GM12878 (cell line): ENCODE measurements around the gene UGT3A2. TPM values are rescaled to one million over a fixed set of nuclear protein-coding genes. Genes with fewer than 3 reads are reported as not detected.

ENCODE experiments used
- ATAC-seq: fragments of 200-7000 bp; cut with Tn5 transposase; 3 replicates; pipeline ENCODE4 v1.9.1; 2020; ENCODE audit warnings: mild to moderate bottlenecking, moderate library complexity
- BruUV-seq: library from RNA; stranded (reverse); fragments of 400-500 nt; replicated peaks from 2 replicates; lab custom pipeline; 2021; lab: Mats Ljungman, UMichigan
- CTCF ChIA-PET: fragments of 300-600 bp; sonication (Branson Sonifier 250); formaldehyde crosslinking; extraction: SDS; loops from one replicate; lab custom pipeline; 2021; ENCODE audit warnings: inconsistent platforms; lab: Yijun Ruan, JAX
- POLR2A ChIA-PET: fragments of 350-600 bp; formaldehyde crosslinking; extraction: SDS; loops from one replicate; lab custom pipeline; 2021; ENCODE audit warnings: inconsistent platforms; lab: Charles Lee
- RAD21 ChIA-PET: fragments of 300-600 bp; sonication (Branson Sonifier 250); formaldehyde crosslinking; loops from one replicate; lab custom pipeline; 2023; ENCODE audit warnings: antibody characterized with exemption; ENCODE audit not compliant: unreplicated experiment; lab: Charles Lee
- SMC1A ChIA-PET: fragments of 300-600 bp; sonication (Branson Sonifier 250); formaldehyde crosslinking; loops from one replicate; lab custom pipeline; 2023; ENCODE audit not compliant: unreplicated experiment, uncharacterized antibody; lab: Charles Lee
- DNase-seq: peaks from one replicate; pipeline ENCODE4 v3.0.0-alpha.2; 2011; ENCODE audit warnings: low read depth, low spot score
- FAIRE-seq: peaks from 3 replicates; lab custom pipeline; 2011; peaks lifted over from hg19 to GRCh38; lab: Jason Lieb, UNC
- H2AFZ ChIP-seq: 2 replicates; pipeline ENCODE4 v1.6.0; 2011; ENCODE audit warnings: low read depth, low read length, control low read depth; ENCODE audit not compliant: control insufficient read depth
- H3K27ac ChIP-seq: 2 replicates; pipeline ENCODE4 v1.5.1; 2011; ENCODE audit warnings: control low read depth; ENCODE audit not compliant: control insufficient read depth, insufficient read depth
- H3K27me3 ChIP-seq, 2 experiments: replicated peaks in 1 of 2; 2 replicates each; pipeline versions ENCODE4 v1.6.0 to v1.6.1; 2011; ENCODE audit warnings: low read length in 1 of 2; ENCODE audit not compliant: control insufficient read depth in 2 of 2, insufficient read depth in 2 of 2
- H3K36me3 ChIP-seq, 2 experiments: 2 replicates each; pipeline ENCODE4 v1.5.1; 2011; ENCODE audit warnings: low read length in 1 of 2; ENCODE audit not compliant: control insufficient read depth in 2 of 2, insufficient read depth in 2 of 2
- H3K4me1 ChIP-seq: 2 replicates; pipeline ENCODE4 v1.6.1; 2011; ENCODE audit warnings: mild to moderate bottlenecking, low read length, moderate library complexity, mixed read lengths; ENCODE audit not compliant: control insufficient read depth, insufficient read depth
- H3K4me2 ChIP-seq: 2 replicates; pipeline ENCODE4 v1.6.0; 2011; ENCODE audit warnings: control low read depth; ENCODE audit not compliant: control insufficient read depth, insufficient read depth
- H3K4me3 ChIP-seq: fragments of 200-600 bp; sonication (generic); 2 replicates; pipeline ENCODE4 v1.5.1; 2016
- H3K79me2 ChIP-seq: 2 replicates; pipeline ENCODE4 v1.6.0; 2011; ENCODE audit warnings: low read length; ENCODE audit not compliant: control insufficient read depth, insufficient read depth
- H3K9ac ChIP-seq: 2 replicates; pipeline ENCODE4 v1.8.0; 2011; ENCODE audit warnings: low read length, control low read depth, mixed read lengths; ENCODE audit not compliant: control insufficient read depth, insufficient read depth
- H3K9me3 ChIP-seq: replicated peaks from 3 replicates; pipeline ENCODE4 v1.5.1; 2011; ENCODE audit warnings: mild to moderate bottlenecking, low read length; ENCODE audit not compliant: control insufficient read depth, insufficient read depth
- H4K20me1 ChIP-seq: 2 replicates; pipeline ENCODE4 v1.6.0; 2011; ENCODE audit not compliant: control insufficient read depth, insufficient read depth
- BCLAF1 ChIP-seq: fragments of 450-650 bp; IDR thresholded peaks from 2 replicates; pipeline ENCODE4 v1.6.1; 2017; ENCODE audit warnings: antibody characterized with exemption, mild to moderate bottlenecking, moderate library complexity
- CREB1 ChIP-seq: IDR thresholded peaks from 2 replicates; pipeline ENCODE4 v1.6.1; 2012; ENCODE audit warnings: low read depth, mild to moderate bottlenecking, inconsistent platforms
- KLF5 ChIP-seq: fragments of 450-650 bp; IDR thresholded peaks from 2 replicates; pipeline ENCODE4 v1.6.1; 2014; ENCODE audit warnings: mild to moderate bottlenecking; ENCODE audit not compliant: partially characterized antibody
- MTA3 ChIP-seq: IDR thresholded peaks from 2 replicates; pipeline ENCODE4 v1.6.1; 2012; ENCODE audit warnings: low read length, inconsistent platforms, borderline replicate concordance
- NFXL1 ChIP-seq: fragments of 450-650 bp; IDR thresholded peaks from 2 replicates; pipeline ENCODE4 v1.6.1; 2017; ENCODE audit warnings: antibody characterized with exemption, mild to moderate bottlenecking, borderline replicate concordance
- NR2F1 ChIP-seq: fragments of 450-650 bp; conservative IDR thresholded peaks from 2 replicates; pipeline ENCODE4 v1.6.1; 2017; ENCODE audit warnings: mild to moderate bottlenecking
- STAT1 ChIP-seq: fragments of 450-650 bp; conservative IDR thresholded peaks from 2 replicates; pipeline ENCODE4 v1.6.1; 2014; ENCODE audit warnings: antibody characterized with exemption, mild to moderate bottlenecking
- TARDBP ChIP-seq: IDR thresholded peaks from 2 replicates; pipeline ENCODE4 v1.6.1; 2016; ENCODE audit warnings: borderline replicate concordance
- TCF3 ChIP-seq: IDR thresholded peaks from 2 replicates; pipeline ENCODE4 v1.6.1; 2012; ENCODE audit warnings: low read depth, mild to moderate bottlenecking, low read length, borderline replicate concordance; ENCODE audit not compliant: insufficient read depth
- ZBED1 ChIP-seq: IDR thresholded peaks from 2 replicates; pipeline ENCODE4 v1.6.1; 2016; ENCODE audit warnings: borderline replicate concordance
- ZBTB40 ChIP-seq: fragments of 450-650 bp; IDR thresholded peaks from 2 replicates; pipeline ENCODE4 v1.6.1; 2016; ENCODE audit warnings: mild to moderate bottlenecking, moderate library complexity, borderline replicate concordance
- ZNF384 ChIP-seq: IDR thresholded peaks from 2 replicates; pipeline ENCODE4 v1.6.1; 2012; ENCODE audit warnings: low read depth, mild to moderate bottlenecking, low read length, improper control_type of control experiment, borderline replicate concordance
- WGBS: methylation state at CpG from one replicate; pipeline ENCODE4 v1.1.6; 2016; ENCODE audit warnings: low lambda C conversion rate; ENCODE audit not compliant: insufficient replicate concordance, insufficient coverage; ENCODE audit errors: missing lambda C conversion rate; 5-methylcytosine and 5-hydroxymethylcytosine counted together
- in situ Hi-C: fragments of 300-500 bp; cut with MboI; formaldehyde crosslinking; loops from 9 replicates; pipeline ENCODE4 v1.14.3; 2018; ENCODE audit warnings: mixed read lengths
- intact Hi-C: fragments of 100-400 bp; cut with micrococcal nuclease; formaldehyde crosslinking; loops from one replicate; pipeline ENCODE4 v1.14.2; 2022; ENCODE audit not compliant: unreplicated experiment
- polyA plus RNA-seq, 11 experiments: library from polyadenylated mRNA; depleted of rRNA in 4 of 11; unstranded in 6 of 11; stranded (reverse) in 5 of 11; fragments of >200 nt; fragmentation: Nextera tagmentation in 4 of 11; fragmentation: Illumina TruSeq in 1 of 11; extraction: Ambion mirVana in 4 of 11; extraction: Trizol in 1 of 11; gene quantifications; 1 replicate in 1 of 11; 2 replicates in 10 of 11; pipeline versions ENCODE4 v1.2.1 to v1.2.3, GENCODE V29; 2011 to 2016; ENCODE audit warnings: inconsistent platforms in 2 of 11, missing spikeins in 2 of 11, low read depth in 1 of 11
- total RNA-seq, 4 experiments: library from RNA; depleted of rRNA in 3 of 4; stranded (reverse); fragments of >200 nt in 3 of 4; fragmentation: Illumina TruSeq in 1 of 4; extraction: Trizol in 1 of 4; gene quantifications; 2 replicates each; pipeline versions ENCODE4 v1.2.1 to v1.2.3, GENCODE V29; 2013 to 2021
- TF ChIP-seq, protein P1 (sequence below): IDR thresholded peaks from 2 replicates; pipeline ENCODE4 v1.6.1; 2012; ENCODE audit warnings: mild to moderate bottlenecking, low read depth, low read length
- TF ChIP-seq, protein P2 (sequence below): IDR thresholded peaks from 2 replicates; pipeline ENCODE4 v1.6.1; 2011; ENCODE audit warnings: low read depth, mild to moderate bottlenecking, low read length, moderate library complexity, borderline replicate concordance; ENCODE audit errors: extremely low read depth

Gene UGT3A2
- total and polyA plus RNA-seq, 10 of the 15 experiments (the other 5 are each of a cell fraction or from before 2014, with no cell fraction given): 0.02 to 0.50 (median 0.09) TPM; not detected in 7

DNA sequence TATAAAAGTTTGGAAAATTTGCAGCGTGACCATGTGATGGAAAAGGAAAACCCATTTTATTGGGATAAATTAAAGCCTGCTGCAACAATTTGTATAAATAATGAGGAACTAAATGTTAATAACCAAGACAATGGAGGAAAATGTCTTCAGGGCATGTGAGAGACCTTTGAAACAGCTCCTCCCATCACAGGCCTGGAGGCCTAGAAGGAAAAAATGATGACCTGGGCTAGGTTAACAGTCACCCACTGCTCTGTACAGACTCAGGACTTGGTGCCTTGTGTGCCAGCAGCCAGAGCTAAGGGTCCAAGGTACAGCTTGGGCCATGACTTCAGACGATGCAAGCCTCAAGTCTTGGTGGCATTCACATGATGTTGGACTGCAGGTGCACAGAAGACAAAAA is 53.5 kb downstream of the UGT3A2 start:
- ATAC-seq (no peak), FAIRE-seq (no peak), DNase-seq (no peak)
- no peak overlapping the region for H2AFZ ChIP-seq
- H3K9me3 ChIP-seq: peaks cover 4% of the 10 kb centered on the region; the same call in 1 of the 3 replicates
- no TSS peak for BruUV-seq
- H3K4me1 ChIP-seq: no peaks in the 10 kb centered on the region
- no peaks in the 10 kb centered on the region for H3K36me3 ChIP-seq
- in situ Hi-C loops: no loop called here
- H3K9ac ChIP-seq: no peak overlapping the region
- POLR2A ChIA-PET: no interaction called here
- H4K20me1 ChIP-seq: no peaks in the 10 kb centered on the region
- no peaks in the 10 kb centered on the region for H3K79me2 ChIP-seq
- no peak overlapping the region for H3K4me2 ChIP-seq
- no peak overlapping the region for H3K4me3 ChIP-seq
- H3K27ac ChIP-seq: no peak overlapping the region
- intact Hi-C loops: no loop called here
- H3K27me3 ChIP-seq: no peaks in the 10 kb centered on the region
- 26% methylated on average over 2 of the region's 2 CpGs for WGBS
- SMC1A ChIA-PET: no interaction called here
- RAD21 ChIA-PET: no interaction called here
- CTCF ChIA-PET: no interaction called here
- TF ChIP-seq TCF3: no peak
- TF ChIP-seq CREB1: no peak
- no peak for TF ChIP-seq MTA3
- no peak for TF ChIP-seq ZBTB40
- no peak for TF ChIP-seq TARDBP
- TF ChIP-seq ZNF384: no peak
- TF ChIP-seq, protein P1, sequence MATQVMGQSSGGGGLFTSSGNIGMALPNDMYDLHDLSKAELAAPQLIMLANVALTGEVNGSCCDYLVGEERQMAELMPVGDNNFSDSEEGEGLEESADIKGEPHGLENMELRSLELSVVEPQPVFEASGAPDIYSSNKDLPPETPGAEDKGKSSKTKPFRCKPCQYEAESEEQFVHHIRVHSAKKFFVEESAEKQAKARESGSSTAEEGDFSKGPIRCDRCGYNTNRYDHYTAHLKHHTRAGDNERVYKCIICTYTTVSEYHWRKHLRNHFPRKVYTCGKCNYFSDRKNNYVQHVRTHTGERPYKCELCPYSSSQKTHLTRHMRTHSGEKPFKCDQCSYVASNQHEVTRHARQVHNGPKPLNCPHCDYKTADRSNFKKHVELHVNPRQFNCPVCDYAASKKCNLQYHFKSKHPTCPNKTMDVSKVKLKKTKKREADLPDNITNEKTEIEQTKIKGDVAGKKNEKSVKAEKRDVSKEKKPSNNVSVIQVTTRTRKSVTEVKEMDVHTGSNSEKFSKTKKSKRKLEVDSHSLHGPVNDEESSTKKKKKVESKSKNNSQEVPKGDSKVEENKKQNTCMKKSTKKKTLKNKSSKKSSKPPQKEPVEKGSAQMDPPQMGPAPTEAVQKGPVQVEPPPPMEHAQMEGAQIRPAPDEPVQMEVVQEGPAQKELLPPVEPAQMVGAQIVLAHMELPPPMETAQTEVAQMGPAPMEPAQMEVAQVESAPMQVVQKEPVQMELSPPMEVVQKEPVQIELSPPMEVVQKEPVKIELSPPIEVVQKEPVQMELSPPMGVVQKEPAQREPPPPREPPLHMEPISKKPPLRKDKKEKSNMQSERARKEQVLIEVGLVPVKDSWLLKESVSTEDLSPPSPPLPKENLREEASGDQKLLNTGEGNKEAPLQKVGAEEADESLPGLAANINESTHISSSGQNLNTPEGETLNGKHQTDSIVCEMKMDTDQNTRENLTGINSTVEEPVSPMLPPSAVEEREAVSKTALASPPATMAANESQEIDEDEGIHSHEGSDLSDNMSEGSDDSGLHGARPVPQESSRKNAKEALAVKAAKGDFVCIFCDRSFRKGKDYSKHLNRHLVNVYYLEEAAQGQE: no peak
- TF ChIP-seq, protein P2, sequence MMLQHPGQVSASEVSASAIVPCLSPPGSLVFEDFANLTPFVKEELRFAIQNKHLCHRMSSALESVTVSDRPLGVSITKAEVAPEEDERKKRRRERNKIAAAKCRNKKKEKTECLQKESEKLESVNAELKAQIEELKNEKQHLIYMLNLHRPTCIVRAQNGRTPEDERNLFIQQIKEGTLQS: no peak
- no peak for TF ChIP-seq ZBED1
- no peak for TF ChIP-seq NR2F1
- TF ChIP-seq STAT1: no peak
- no peak for TF ChIP-seq KLF5
- TF ChIP-seq BCLAF1: no peak
- no peak for TF ChIP-seq NFXL1
